HG02884 (cell line): ENCODE results near the gene GALNS.

Experiments
- ATAC-seq: cut with Tn5 transposase; IDR thresholded peaks from one replicate; pipeline ENCODE4 v1.9.1; 2021; ENCODE audit warnings: mild to moderate bottlenecking, moderate library complexity; ENCODE audit not compliant: unreplicated experiment

The GALNS gene

DNA sequence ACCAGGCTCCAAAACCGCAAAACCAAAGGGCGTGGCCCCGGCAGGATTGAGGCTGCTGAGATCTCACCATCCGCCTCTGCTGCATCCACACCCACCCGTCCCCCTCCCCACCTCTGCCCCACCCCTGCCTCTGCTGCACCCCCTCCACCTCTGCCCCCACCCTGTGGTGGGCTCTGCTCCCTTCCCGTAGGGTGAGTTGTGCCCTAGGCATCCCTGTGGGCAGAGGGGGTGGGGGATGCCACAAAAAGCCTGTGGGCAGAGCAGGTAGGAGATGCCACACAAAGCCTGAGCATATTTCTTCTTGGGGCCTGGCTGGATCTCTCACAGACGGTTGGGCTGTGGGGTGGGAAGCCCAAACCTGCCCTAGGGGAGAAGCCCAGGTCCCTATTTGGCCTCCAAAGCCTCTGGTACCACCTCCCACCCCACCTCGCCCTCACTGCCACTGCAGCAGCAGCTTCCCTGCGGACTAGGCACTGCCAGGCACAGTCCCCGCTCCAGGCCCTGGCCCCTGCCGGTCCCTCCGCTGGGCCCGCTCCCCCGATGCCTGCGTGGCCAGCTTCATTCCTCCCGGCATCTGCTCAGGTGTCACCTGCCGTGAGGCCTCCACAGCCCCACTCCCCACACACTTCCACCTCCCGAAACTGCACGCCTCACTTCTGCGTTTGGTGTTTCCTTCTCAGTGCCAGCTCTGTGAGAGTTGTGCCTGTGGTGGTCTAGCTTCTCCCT is 21.0 kb upstream of the GALNS start:
- ATAC-seq = no peak

DNA sequence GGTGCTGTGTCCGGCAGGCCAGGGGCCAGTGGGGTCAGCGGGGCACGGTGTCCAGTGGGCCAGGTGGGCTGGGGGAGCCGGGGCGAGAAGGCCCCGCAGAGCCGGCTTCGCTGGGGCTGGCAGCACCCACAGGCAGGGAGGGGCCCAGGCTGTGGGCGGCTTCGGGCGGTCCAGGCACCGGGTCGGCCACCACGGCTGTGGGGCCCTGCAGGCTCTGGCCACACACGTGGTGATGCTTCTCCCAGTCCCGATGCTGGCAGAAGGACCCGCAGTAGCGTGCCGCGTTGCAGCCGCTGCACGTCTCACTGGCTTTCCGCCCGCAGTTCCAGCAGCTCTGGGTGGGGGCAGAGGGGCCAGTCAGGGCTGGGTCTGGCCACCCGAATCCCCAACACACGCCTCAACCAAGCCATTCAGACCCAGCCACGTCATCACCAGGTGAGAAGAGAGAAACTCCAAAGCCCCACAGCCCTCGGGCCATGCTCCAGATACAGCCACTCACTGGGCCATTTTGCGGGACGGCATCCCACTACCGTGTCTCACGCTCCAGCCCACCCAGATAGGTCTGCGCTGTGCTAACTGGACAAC is 20.3 kb upstream of the GALNS start:
- no peak for ATAC-seq

DNA sequence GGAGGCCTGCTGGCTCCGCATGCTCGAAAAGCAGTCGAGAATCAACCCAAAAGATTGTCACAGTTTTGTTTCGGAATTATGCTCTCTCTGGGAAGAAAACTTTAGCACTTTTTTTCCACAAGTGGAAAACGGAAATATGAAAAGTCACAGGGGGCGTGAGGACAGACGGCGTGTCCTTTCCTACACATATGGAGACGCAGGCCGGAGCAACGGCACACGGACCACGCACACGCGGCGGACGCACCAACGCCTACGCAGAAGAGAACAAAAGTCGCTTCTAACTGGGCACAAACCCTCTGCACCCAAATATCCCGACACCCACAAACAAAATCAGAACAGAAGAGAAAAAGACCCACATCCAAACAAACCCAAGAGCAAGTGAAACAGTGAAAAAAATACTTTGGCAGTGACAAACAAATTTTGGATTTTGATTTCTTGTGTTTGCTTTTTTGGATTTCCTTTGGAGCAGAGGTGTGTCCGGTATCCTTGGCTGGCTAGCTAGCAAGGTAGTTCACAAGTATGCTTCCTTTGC is 19.0 kb upstream of the GALNS start:
- ATAC-seq = no peak

DNA sequence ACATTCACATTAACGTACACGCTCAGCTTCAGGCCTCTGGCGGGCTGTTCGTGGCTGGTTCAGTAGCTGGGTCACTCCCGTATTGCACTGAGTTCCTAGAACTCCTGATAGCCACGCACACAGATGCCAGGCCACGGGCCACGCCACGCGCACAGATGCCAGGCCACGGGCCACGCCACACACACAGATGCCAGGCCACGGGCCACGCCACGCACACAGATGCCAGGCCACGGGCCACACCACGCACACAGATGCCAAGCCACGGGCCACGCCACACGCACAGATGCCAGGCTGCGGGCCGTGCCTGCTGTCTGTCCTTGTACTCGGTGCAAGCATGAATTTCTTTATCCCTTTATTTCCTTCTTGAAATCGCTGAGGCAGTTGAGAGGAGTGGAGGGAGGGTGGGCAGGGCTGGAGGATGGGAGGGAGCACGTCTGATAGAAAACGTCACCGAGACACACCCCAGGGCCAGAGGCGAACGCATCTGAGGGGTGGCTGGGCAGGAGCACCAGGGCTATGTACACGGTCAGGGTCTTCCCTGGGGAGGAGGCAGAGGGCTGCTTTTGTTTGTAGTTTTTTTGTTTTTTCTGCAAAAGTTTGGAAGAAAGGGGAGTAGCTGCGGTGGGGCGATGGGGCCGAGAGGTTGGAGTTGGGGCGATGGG is 18.3 kb upstream of the GALNS start:
- ATAC-seq = no peak

DNA sequence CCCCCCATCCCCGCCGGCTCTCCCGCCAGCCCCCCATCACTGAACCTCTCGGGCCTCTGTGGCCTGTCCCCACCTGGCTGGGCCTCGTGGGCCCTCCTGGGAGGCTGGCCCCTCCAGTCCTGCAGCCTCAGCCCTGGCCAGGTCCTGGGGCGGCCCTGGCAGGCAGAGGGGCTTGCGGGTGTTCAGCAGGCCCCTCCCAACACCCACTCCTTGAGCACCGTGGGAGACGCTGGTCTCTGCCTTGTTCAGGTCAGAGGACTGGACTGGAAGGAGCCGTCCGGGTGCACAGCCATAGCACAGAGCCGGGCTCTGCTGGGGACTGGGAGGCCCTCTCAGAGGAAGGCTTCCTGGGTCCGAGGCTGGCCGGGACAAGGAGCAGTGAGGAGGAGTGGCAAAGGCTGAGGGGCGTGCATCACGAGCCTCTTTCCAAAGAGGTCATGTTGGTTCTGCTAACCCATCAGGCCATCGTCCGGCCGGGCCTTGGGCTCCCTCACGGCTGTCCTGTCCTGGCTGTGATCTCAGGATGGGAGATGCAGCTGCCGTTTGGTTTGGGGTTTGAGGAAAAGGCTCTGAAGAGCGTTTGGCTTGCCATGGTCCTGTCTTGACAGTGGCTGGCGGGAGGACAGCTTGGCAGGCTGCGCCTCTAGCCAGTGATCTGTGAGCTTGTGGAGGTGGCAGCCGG is 16.0 kb upstream of the GALNS start:
- ATAC-seq = no peak

DNA sequence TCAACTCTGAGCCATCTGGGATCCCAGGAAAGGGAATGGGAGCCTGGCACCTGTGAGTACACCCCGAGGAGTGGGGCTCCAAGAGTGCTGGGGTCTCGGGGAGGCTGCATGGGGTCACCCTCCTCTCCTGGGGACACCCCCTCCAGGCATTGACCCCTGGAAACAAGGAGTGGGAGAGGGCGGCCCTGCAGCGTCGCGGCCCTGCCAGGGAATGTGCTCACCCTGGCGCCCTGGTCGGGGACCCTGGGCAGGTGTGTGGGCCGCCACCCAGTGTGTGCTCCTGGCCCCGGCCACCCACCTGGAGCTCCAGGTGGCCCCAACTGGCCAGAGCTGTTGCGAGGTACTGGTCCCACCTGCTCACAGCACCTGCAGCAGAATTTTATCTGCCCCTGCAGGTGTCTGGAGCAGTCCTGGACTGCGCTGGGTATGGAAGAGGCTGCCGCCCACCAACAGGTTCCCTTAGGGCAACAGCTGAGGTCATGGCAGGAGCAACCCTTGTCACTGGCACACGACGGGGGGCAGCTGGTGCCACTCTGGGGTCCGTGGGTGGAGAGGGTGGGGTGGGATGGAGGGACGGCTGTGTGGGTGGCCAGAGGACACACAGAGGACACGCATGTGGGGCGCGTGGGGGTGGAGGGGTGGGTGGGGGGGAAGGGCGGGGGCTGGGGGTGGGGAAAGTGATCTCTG is 15.1 kb upstream of the GALNS start:
- no peak for ATAC-seq

DNA sequence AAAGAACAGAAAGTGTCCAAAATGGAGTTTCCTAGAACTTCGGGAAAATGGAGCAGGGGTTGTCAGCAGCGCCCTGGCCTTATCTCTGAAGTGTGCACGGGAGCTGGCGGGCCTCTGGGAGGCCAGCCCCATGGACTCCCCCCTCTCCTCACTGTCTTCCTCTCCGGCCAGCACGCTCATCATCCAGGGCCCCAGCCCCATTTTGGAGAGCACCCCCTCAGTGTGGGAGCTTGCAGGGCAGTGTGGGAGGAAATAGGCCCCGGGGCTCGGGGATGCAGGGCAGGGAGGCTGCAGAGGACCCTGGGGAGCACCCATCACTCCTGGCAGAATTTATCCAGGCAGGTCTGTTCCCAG is 14.6 kb upstream of the GALNS start:
- ATAC-seq = no peak

DNA sequence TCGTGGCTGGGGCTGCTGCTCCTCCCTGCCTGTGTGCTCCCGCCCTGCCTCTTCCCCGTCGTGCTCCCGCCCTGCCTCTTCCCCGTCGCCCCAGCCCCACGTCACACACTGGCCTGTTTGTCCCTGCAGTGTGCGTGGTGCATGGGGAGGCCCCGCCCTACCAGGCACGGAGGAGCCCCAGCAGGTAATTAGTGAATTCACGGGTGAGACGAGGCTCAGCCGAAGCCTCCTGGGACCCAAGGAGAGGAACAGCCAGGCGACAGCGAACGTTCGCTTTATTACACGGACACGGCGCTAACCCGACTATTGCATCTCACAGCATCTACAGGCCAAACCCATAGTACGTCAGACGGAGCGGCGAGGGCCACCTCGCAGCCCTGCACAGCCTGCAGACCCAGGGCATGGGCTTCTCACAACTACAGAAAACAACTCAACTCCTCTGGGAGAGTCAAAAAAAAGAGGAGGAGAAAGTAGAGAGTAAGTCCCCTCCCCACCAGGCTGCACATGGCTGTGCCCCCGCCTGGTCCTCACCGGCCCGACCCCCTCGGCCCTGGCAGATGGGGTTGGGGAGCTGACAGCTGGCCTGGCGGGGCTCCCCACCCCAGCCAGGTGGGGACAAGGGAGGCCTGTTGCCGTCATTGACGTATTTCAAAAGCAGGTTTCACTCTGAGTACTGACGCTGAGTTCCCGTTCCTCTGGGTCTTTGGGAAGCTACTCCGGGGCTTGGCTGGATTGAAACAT is 14.0 kb upstream of the GALNS start:
- ATAC-seq = no peak

DNA sequence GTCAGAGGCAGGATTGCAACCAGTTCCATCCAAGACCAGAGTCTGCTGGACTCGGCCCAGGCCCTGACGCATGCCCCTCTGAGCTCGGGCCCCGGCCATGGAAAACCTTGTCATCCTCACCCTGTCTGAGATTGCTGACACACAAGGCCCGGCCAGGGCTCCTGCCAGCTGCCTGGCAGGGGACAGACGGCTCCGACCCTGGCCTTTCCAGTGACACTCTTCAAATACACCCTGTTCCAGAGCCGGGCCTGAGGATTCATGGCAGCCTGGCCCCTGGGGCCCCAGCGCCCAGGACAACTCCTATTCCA is 12.9 kb upstream of the GALNS start:
- ATAC-seq = no peak

DNA sequence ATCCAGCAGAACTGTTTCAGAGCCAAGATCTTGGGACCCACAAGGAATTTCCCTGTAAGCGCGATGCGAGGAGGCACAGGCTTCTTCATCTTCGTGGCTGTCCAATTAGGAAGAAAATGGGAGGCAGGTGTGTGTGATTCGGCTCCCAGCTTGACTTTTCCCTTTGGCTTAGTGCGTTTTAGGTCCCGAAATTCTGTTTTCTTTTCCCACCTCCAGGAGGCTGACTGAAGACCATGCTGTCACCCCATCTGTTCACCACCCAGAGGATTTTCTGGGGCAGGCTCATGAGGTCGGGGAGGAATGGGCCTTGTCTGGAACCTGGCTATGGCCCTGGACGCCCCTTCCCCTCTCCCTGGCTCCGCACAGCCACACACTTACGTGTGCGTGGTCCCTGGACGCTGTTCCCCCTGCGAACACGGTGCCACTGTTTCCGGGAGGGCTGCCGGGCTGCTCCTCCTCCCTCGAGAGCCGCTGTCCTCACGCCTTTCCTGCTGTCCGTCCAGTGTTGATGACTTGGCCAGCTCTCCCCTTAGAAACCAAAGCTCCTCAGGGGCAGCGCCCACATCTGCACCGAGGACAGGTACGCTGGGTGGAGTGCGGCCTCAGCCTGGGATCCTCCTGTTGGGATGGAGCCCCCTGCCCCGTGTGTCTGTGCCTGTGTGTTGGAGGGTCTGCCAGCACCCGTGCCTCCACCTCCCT is 12.4 kb upstream of the GALNS start:
- no peak for ATAC-seq

DNA sequence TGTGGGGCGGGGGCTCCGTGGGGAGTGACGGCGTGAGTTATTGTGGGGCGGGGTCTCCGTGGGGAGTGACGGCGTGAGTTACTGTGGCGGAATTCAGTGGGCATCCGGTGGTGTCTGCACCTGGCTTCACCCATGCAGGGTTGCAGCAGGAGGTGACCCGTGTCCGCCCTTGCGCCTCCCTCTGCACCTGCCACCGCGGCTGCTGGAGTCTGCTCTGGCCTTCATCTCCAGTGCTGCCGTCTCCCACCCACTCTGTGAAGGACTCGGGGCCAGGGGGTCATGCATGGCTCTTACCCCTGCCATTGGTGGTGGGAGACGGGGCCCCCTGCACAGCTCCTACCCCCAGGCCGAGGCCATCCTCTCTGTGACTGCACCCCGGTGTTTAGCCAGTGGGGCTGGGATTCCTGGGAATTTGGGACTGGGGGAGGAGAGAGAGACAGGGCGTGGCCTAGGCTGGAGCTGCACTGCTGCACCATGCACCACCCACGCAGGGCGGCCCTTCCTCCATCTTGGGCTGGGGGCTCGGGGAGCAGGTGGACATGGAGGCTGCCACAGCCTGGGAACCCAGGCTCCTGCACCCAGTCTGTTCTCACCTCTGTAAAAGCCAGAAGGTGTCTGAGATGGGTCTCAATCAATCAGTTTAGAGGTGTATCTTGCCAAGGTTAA is 11.0 kb upstream of the GALNS start:
- ATAC-seq = no peak

DNA sequence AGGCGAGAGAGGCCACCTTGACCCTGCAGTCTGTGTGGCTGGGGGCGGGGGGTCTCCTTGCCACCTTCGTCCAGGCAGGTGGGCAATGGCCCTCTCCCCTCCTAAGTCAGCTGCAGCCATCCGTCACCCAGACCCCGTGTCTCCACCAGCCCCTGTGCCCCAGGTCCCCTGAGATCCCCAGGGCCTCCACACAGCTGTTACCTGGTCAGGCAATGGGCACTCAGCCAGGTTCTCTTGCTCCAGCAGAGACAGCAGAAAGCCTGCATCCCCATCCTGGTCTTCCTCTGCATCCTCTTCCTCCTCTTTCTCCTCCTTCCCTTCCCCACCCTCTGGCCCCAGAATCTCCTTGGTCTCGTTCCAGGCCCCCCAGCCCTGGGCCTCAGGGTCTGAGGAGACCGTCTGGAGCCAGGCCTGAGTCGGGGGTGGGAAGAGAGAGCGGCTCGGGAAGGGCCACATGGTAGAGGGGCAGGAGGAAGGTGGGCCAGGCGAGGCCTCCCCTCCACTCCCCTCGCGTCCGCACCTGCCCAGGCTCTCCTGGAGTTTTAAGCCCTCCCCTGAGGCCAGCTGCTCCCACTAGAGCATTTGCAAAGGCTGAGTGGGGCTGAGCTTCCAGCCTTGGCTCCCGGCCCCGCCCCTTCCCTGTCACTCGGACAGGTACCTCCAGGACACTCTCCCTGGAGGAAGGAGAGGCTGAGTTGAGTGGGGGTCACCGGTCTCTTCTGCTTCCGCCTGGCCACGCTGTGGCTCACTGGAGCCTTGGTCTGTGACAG is 9.6 kb upstream of the GALNS start, which contains the start of gene PABPN1L:
Gene PABPN1L (minus strand): TSS at position 510 of the 770 bp plus-strand sequence. CDS start 54 bp downstream, at position 456.
- ATAC-seq = no peak

DNA sequence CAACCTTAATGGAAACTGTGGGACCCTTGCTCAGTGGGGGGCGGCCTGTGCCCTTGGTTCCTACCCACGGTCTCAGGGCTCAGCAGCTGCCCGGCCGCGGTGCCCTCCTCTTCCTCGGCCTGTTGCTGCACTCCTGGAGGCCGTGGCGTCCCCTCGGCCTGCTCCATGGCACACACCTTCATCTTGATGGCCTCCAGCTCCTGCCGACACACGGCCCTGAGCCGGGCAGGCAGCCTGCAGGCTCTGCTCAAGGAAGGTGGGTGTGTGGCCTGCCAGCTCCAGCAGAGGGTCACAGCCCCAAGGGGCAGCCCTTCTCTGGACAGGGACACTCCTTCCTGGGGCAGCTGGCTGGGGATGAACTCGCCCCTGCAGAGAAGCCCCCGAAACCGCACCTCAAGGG is 9.0 kb upstream of the GALNS start:
- no peak for ATAC-seq

DNA sequence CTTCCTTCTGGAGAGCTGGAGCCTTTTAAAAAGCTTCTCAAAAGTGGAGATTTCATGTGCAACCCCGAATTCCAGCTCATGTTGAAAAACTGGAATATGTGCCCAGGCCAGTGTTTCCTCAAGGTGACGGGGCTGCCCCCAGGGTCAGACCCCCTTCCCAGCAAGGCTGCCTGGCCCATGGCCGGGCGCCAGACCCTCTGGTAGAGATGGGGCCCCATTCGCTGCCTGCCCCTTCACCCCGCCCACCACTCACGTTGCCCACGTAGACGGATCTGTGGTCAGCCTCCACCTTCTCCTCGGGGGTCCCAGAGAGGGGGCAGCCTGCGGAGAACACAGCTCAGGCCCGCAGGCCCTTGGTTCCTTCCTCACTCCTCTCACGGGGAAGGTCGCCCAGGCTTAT is 8.6 kb upstream of the GALNS start:
- ATAC-seq = no peak

DNA sequence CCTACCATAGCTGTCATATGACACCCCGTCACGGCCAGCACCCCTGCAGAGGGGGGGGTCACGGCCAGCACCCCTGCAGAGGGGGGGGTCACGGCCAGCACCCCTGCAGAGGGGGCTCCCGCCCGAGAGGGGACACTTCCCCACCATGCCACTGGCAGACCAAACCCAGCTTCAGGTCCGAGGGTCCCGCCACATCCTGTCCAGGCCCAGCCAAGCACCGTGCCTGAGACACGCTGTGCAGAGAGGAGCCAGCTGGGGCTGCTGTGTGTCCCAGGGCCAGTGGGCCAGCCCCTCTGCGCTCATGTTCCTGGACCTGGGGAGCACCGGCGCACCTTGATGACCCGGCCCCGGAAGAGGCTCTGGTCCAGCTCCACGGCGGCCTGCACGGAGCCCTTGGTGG is 7.8 kb upstream of the GALNS start:
- no peak for ATAC-seq

DNA sequence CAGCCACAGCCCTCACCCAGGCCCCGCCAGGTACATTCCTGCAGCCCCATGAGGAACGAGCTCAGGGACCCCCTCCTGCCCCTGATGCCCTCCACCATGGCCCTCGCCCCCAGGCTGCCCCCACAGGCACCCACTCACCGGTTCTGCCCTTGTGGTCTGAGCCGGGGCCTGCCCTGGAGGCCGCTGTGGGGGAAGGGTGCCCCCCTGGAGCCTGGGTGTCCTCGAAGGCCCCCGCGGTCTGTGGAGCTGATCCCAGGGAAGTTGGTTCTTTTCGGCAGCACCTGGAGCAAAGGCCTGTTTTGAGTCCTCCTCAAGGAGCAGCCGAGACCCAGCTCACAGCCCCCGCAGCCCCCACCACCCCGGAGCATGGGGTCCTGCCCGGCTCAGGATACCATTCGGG is 7.4 kb upstream of the GALNS start:
- no peak for ATAC-seq

DNA sequence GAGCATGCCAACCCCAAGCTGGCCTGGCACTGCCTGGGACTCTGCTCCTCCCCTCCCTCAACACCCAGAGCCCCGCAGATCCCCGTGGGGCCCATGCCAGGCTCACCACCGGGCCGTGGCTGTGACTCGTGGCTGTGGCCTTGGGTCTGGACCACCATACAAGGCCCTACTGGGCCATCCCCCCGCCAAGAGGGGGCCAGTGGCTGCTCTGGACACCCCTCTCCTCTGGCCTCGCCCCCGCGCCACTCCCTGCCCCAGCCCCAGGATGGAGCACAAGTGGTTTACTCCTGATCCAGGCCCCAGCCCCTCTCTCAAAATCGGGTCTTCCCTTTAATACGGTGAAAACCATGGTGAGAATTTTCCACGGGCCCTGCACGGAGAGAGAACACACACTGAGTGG is 6.7 kb upstream of the GALNS start:
- no peak for ATAC-seq

DNA sequence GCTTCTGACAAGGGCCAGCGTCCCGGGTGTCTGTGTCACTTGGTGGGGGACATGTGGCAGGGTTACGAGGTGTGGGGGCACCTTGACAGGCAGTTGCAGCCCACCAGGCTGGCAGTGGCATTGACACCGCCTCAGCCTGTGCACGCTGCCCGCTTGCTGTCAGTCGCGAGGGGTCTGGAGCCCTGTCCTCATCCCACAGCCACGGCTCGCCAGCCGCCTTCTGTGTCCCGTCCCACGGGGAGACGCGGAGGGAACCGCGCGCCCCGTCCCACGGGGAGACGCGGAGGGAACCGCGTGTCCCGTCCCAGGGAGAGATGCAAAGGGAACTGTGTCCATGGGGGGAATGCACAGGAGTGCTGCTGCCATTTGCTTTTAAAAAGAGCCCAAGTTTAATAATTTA is 6.2 kb upstream of the GALNS start:
- no peak for ATAC-seq

DNA sequence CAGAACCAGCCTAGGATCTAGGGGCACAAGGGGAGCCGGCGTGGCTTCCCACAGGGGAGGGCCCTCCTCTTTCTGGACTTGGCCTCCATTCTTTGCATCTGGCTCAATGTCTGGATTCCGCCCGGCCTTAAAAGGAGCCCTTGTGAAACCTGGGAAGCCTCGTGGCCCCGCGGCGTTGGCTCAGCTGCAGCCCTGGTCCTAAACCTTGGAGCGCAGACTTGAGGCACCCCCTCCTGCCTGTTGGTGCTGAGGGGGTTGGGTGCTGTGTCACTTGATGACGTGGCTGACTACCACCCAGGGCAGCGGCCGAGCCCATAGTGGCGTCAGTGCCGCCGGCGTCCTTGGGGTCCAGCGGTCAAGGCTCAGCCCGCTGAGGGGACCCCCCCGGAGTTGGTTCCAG is 4.6 kb upstream of the GALNS start:
- no peak for ATAC-seq
